Activated CD4-positive, alpha-beta T cell treated with anti-CD3 and anti-CD28 coated beads, Interleukin-2, amount 50 U/mL, for 16 hours (primary cell): ENCODE measurements around the gene ATP4A.
"Not testable (repeated sequence)": the region's sequence is repeated elsewhere in the genome, so short reads cannot be mapped to it uniquely, and the experiment has no call there.

Experiments
- DNase-seq: peaks from one replicate; pipeline ENCODE4 v3.0.0-alpha.2; 2020

The ATP4A gene

GRCh38 chr19:35563207-35563829 is at the start of gene ATP4A:
Gene ATP4A, minus strand, starts transcription at chr19:35563658. Its CDS starts 29 bp downstream, at chr19:35563629.
- DNase-seq: no peak

DNA sequence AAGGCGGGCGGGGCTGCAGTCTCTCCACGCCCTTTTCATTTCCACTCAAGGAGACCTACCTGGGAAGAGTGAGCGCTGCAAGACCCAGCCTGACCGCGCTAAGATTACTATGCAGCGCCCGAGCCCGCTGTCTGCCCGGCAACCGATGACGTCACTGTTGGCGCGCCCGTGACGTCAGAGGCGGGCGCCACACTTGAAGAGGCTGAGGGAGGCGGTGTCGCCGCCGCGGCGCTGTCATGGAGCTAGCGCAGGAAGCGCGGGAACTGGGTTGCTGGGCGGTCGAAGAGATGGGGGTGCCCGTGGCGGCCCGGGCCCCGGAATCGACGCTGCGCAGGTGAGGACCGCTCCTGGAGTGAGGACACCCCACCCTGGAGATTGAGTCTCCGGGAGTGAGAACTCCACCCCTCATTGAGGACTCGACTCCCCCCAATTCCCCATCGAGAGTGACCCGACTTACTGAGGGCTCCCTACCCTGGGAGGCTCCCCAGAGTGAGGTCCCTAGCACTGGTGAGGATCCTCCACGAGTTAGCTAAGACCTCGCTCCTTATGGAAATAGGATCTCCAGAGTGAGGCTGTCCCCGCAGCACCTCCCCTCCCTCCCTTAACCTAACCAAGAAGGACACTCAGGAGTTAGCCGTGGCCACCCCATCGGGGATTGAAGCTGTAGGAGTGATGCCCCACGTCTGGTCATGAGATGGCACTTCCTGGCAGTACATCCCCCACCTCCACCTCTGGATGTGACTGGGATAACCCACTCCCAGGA is 49.3 kb upstream of the ATP4A start, which contains the start of gene HAUS5:
TSS of gene HAUS5 (plus strand) at position 177 of the 763 bp plus-strand sequence. CDS start at position 237, 60 bp downstream.
- peak; percentile 97 for DNase-seq

DNA sequence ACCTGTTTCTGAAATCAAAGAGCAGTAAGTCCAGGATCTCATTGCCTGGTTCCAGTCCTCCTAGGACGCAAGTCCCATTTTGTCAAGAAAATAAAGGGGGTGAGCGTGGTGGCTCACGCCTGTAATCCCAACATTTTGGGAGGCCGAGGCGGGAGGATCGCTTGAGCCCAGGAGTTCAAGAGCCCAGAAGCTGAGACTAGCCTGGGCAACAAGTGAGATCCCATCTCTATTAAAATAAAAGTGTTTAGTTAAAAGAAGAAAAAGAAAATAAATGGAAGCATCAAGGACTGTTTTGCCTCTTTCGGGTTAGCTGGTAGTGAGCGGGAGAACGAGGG is 48.7 kb upstream of the ATP4A start:
- no peak for DNase-seq

DNA sequence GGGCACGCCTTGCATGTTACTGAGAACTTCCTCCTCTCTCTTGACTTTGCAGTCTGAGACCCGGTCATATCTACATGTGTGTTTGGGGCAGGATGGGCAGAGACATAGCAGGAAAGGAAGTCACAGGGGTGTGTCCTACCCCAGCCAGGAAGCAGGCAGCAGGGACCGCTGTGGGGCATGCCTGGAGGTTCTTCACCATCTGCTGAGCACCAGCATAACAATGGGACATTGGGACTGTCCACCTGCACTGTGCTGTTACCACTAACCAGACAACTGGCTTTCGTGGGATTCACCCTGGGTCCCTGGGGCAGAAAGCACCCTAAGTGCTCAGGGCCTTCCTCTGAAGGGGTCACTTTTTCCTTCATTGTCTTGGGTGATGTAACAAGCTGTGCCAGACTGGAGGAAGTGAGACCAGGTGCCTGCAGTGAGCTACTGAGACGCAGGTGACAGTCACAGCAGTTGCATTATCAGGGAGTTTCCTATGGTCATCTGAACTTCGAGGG is 46.4 kb upstream of the ATP4A start:
- peak; percentile 31 for DNase-seq

GRCh38 chr19:35608251-35608650 is 44.8 kb upstream of the ATP4A start:
- DNase-seq: no peak

DNA sequence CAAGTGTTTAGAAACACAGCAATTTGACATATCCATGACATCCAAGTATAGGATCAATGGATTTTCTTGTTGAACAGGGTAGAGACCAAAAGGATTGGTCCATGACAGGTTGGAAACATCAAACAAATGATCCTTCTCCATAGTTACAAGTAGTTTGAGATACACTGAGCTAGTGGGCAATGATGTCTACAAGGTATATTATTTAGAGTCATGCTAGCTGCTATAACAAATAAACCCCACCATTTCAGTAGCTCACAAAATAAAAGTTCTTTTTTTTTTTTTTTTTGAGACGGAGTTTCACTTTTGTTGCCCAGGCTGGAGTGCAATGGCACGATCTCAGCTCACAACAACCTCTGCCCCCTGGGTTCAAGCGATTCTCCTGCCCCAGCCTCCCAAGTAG is 44.2 kb upstream of the ATP4A start:
- DNase-seq: no peak

DNA sequence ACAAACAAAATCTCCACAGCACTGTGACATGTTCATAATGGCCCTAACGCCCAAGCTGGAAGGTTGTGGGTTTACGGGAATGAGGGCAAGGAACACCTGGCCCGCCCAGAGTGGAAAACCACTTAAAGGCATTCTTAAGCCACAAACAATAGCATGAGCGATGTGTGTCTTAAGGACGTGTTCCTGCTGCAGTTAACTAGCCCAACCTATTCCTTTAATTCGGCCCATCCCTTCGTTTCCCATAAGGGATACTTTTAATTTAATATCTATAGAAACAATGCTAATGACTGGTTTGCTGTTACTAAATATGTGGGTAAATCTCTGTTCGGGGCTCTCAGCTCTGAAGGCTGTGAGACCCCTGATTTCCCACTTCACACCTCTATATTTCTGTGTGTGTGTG is 43.7 kb upstream of the ATP4A start:
- not testable (repeated sequence) for DNase-seq

DNA sequence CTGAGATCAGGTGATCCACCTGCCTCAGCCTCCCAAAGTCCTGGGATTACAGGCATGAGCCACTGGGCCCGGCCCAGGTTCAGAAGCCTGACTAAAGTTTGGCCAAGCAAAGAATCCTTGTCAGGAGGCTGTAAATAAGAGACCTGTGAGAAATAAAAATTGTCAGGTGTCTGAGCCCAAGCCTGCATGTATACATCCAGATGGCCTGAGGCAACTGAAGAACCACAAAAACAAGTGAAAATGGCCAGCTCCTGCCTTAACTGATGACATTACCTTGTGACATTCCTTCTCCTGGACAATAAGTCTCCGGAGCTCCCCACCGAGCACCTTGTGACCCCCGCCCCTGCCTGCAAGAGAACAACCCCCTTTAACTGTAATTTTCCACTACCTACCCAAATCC is 41.0 kb upstream of the ATP4A start:
- not testable (repeated sequence) for DNase-seq

DNA sequence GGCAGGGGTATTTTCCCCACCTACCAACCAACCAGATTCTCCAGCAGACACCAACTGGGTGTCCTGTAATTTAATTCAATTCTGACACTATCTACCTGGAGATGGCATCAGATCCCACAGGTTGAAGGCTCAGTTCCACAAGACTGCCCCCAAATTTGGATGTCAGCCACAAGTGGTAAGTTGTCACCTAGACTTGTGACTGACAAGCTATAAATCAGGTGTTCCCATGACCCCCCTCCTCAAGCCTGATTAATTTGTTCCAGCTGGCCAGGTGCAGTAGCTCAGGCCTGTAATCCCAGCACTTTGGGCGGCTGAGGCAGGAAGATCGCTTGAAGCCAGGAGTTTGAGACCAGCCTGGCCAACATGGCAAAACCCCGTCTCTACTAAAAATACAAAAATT is 38.5 kb upstream of the ATP4A start:
- no peak for DNase-seq

- no peak for DNase-seq
These were observed 33.0 kb upstream of the ATP4A start for GRCh38 chr19:35596366-35596999.

GRCh38 chr19:35595928-35596327 is 32.5 kb upstream of the ATP4A start:
- no peak for DNase-seq

- not testable (repeated sequence) for DNase-seq
These were observed 31.6 kb upstream of the ATP4A start for GRCh38 chr19:35595026-35595425.

GRCh38 chr19:35592226-35592625 is 28.8 kb upstream of the ATP4A start:
- no peak for DNase-seq

- no peak for DNase-seq
These were observed 27.4 kb upstream of the ATP4A start for GRCh38 chr19:35590875-35591274.

GRCh38 chr19:35587321-35587720 is 23.9 kb upstream of the ATP4A start:
- no peak for DNase-seq

DNA sequence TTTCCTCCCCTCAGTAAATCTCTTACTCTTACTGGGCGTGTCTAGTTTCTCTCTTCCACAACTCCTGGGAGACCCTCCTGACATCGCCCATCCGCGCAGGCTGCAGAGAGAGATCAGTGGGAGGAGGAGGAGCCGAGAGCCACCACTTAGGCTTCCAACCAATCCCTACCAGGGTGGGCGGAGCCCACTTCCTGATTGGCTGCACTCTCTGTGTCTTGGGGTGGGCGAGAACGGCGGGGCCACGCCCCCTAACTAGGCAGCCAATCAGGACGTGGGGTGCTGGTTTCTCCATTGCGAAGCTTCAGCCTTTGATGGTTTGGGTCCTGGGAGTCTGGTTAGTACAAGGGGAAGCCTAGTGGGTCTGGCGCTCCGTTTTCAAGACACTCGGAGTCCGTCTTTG is 22.4 kb upstream of the ATP4A start, which contains the start of gene PMIS2:
TSS of gene PMIS2 (plus strand) at position 326 of the 400 bp plus-strand sequence. CDS start 87 bp downstream, outside the sequence.
- DNase-seq: peak; percentile 8

DNA sequence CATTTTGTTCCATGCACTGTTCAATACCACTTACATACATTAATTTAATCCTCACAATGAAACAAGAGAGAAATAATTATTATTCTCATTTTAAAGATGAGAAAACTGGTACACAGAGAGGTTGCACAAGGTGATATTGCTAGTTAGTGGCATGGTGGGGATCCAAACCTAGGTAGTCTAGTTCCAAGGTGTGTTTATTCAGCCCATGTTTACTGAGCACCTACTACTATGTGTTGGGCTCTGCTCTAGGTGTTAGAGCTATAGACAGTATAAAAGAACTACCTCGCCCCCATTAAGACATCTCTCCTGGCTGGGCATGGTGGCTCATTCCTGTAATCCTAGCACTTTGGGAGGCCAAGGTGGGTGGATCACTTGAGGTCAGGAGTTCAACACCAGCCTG is 19.3 kb upstream of the ATP4A start:
- no peak for DNase-seq

- DNase-seq: no peak
These were observed 15.2 kb upstream of the ATP4A start for GRCh38 chr19:35578707-35579106.

DNA sequence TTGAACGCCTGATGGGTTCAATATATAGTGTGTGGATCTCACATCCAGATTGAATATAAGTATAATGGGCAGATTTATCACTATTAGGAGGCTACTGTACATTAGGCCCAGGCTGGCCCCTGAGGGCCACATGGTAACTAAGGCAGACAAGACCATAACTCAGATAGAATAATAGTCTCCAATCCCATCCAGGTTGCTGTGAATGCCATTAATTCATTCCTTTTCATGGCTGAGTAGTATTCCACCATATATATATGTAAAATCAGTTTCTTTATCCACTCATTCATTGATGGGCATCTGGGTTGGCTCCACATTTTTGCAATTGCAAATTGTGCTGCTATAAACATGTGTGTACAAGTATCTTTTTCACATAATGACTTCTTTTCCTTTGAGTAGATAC is 14.5 kb upstream of the ATP4A start:
- no peak for DNase-seq

DNA sequence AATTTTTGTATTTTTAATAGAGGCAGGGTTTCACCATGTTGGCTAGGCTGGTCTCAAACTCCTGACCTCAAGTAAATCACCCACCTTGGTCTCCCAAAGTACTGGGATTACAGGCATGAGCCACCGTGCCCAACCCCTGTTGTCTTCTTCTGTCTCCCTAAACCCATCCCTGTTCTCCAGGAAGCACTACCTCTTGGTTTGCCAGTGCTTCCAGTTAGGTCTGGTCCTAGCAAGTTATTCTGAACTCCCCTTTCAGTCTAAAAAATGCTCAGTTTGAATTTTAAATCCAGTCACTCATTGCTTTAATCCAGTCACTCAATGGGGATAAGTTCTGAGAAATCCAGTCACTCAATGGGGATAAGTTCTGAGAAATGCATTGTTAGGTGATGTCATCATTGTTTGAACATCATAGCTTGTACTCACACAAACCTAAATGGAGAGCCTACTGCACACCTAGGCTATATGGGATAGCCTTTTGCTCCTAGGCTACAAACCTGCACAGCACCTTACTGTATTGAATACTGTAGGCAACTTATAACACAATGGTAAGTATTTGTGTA is 8.0 kb upstream of the ATP4A start:
- no peak for DNase-seq

DNA sequence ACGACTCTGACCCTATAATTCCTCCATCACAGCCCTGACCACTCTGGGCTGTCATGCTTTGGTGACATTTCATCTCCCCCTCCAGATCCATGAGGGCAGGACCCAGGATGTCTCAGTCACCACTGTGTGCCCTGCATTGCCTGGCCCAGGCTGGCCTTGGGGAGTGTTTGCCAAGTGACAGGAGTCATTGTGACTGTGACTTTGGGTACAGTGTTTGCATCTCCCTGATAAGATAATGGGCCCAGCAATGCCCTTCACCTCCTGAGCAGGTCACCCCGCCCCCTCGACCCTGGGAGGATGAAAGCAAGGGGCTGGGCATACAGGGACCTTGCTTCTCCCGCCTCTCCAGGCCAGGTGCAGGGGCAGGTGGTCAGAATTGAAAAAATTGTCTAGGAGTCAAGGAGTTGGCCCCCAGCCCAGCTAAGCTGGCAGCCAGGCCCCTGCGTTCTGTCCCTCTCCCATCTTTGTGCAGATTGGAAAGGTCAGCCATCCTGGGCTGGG is 5.9 kb upstream of the ATP4A start:
- DNase-seq: no peak

DNA sequence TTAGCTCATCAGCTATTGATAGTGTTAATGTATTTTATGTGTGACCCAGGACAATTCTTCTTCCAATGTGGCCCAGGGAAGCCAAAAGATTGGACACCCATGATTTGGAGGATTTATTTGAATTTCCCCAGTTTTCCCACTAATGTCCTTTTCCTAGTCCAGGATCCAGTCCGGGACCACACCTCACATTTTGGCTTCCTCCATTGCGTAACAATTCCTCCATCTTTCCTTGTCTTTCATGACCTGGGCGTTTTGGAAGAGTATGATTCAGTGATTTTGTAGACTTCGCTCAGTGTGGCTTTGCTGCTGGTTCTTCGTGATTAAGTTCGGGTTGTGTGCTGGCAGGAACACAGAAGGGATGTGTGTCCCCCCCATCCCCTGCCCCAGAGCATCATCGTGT is 3.3 kb upstream of the ATP4A start:
- DNase-seq: no peak
